Stimulated activated CD4-positive, alpha-beta T cell treated with anti-CD3 and anti-CD28 coated beads, Interleukin-4, amount 100 ng/mL, for 4 hours (primary cell): ENCODE results near the gene PACS1.
"Not testable (repeated sequence)": the region's sequence is repeated elsewhere in the genome, so short reads cannot be mapped to it uniquely, and the experiment has no call there.

ENCODE experiments used
- DNase-seq, 2 experiments: peaks; one replicate each; pipeline ENCODE4 v3.0.0-alpha.2; 2020

The PACS1 gene

GRCh38 chr11:66230978-66231377, 160.9 kb downstream of the PACS1 start:
- no peak for DNase-seq

GRCh38 chr11:66231561-66231960, 161.5 kb downstream of the PACS1 start:
- DNase-seq: no peak

GRCh38 chr11:66232769-66233168, 162.7 kb downstream of the PACS1 start:
- DNase-seq: no peak

GRCh38 chr11:66233301-66233700, 163.2 kb downstream of the PACS1 start:
- no peak for DNase-seq

GRCh38 chr11:66235141-66235540, 165.1 kb downstream of the PACS1 start:
- DNase-seq: no peak

GRCh38 chr11:66237867-66238266, 167.8 kb downstream of the PACS1 start:
- DNase-seq: no peak

- DNase-seq: no peak
Observed at GRCh38 chr11:66238786-66239413, 168.8 kb downstream of the PACS1 start.

GRCh38 chr11:66239511-66239910, 169.4 kb downstream of the PACS1 start:
- no peak for DNase-seq

- DNase-seq: no peak
Observed at GRCh38 chr11:66239998-66240780, 170.1 kb downstream of the PACS1 start.

- DNase-seq: no peak
Observed at GRCh38 chr11:66240781-66241136, 170.7 kb downstream of the PACS1 start.

- no peak for DNase-seq
Observed at GRCh38 chr11:66242095-66242765, 172.2 kb downstream of the PACS1 start.

- no peak for DNase-seq
Observed at GRCh38 chr11:66243782-66244535, 173.9 kb downstream of the PACS1 start.

- no peak for DNase-seq
Observed at GRCh38 chr11:66247295-66247694, 177.2 kb downstream of the PACS1 start.

GRCh38 chr11:66247801-66248200, 177.7 kb downstream of the PACS1 start:
- no peak for DNase-seq

GRCh38 chr11:66248903-66249302, 178.8 kb downstream of the PACS1 start:
- no peak for DNase-seq

GRCh38 chr11:66251809-66252208, 181.7 kb downstream of the PACS1 start:
- DNase-seq: no peak

GRCh38 chr11:66253081-66253480, 183.0 kb downstream of the PACS1 start:
- DNase-seq: not testable (repeated sequence)

GRCh38 chr11:66258473-66258893, 188.4 kb downstream of the PACS1 start:
- no peak for DNase-seq

- no peak for DNase-seq
Observed at GRCh38 chr11:66259225-66259624, 189.2 kb downstream of the PACS1 start.

GRCh38 chr11:66259956-66260355, 189.9 kb downstream of the PACS1 start:
- DNase-seq: no peak

- no peak for DNase-seq
Observed at GRCh38 chr11:66261578-66261977, 191.5 kb downstream of the PACS1 start.

- no peak for DNase-seq
Observed at GRCh38 chr11:66262191-66262590, 192.1 kb downstream of the PACS1 start.

GRCh38 chr11:66262696-66263095, 192.6 kb downstream of the PACS1 start:
- DNase-seq: no peak
